Measurements from ENCODE around the gene MT1H.
A peak's percentile ranks its signal among the peaks of the same experiment; 100 is the strongest.
"Not testable (repeated sequence)": the region's sequence is repeated elsewhere in the genome, so short reads cannot be mapped to it uniquely, and the experiment has no call there.

The MT1H gene

GRCh38 chr16:56669005-56669839 is at the start of gene MT1H:
Gene MT1H, plus strand, starts transcription at chr16:56669814. Its CDS starts 71 bp downstream, at chr16:56669885.
- no peak for DNase-seq

GRCh38 chr16:56620339-56620897 is 49.2 kb upstream of the MT1H start:
- DNase-seq, result no peak

GRCh38 chr16:56621665-56622445 is 47.8 kb upstream of the MT1H start:
- not testable (repeated sequence) for DNase-seq

GRCh38 chr16:56623184-56623583 is 46.4 kb upstream of the MT1H start:
- not testable (repeated sequence) for DNase-seq

- DNase-seq, result no peak
These were observed 46.0 kb upstream of the MT1H start for GRCh38 chr16:56623637-56624036.

GRCh38 chr16:56625140-56625942 is 44.3 kb upstream of the MT1H start, which contains the start of gene MT1E:
Gene MT1E, plus strand, starts transcription at chr16:56625781. Its CDS starts 71 bp downstream, at chr16:56625852.
- DNase-seq, result peak; percentile 24

- no peak for DNase-seq
These were observed 43.5 kb upstream of the MT1H start for GRCh38 chr16:56625943-56626654.

- no peak for DNase-seq
These were observed 42.9 kb upstream of the MT1H start for GRCh38 chr16:56626685-56627084.

- DNase-seq, result no peak
These were observed 40.9 kb upstream of the MT1H start for GRCh38 chr16:56628486-56629350.

GRCh38 chr16:56629531-56629930 is 40.1 kb upstream of the MT1H start:
- DNase-seq, result no peak

GRCh38 chr16:56630134-56630533 is 39.5 kb upstream of the MT1H start:
- DNase-seq, result no peak

GRCh38 chr16:56631197-56631596 is 38.4 kb upstream of the MT1H start:
- DNase-seq, result no peak

- no peak for DNase-seq
These were observed 37.8 kb upstream of the MT1H start for GRCh38 chr16:56631832-56632155.

- DNase-seq, result no peak
These were observed 37.3 kb upstream of the MT1H start, which contains the start of gene MT1M for GRCh38 chr16:56632156-56632847. Gene MT1M, plus strand, starts transcription at chr16:56632659. Its CDS starts 73 bp downstream, at chr16:56632732.

GRCh38 chr16:56632848-56633365 is 36.7 kb upstream of the MT1H start:
- DNase-seq, result no peak

- no peak for DNase-seq
These were observed 36.1 kb upstream of the MT1H start for GRCh38 chr16:56633535-56633934.

GRCh38 chr16:56634715-56635440 is 34.7 kb upstream of the MT1H start:
- no peak for DNase-seq

- no peak for DNase-seq
These were observed 34.1 kb upstream of the MT1H start for GRCh38 chr16:56635441-56635967.
